Transverse colon (tissue), 4 donors: ENCODE results near the gene WIPF1.

ENCODE experiments used
- POLR2A ChIP-seq: fragments of 450-650 bp; IDR thresholded peaks from one replicate; pipeline ENCODE4 v1.6.1; 2016; ENCODE audit warnings: antibody characterized with exemption, mild to moderate bottlenecking, moderate library complexity
- POLR2AphosphoS5 ChIP-seq, 3 donors: sonication (generic); formaldehyde crosslinking; IDR thresholded peaks; one replicate each; pipeline ENCODE4 v1.6.1; 2016; ENCODE audit warnings: antibody characterized with exemption in 3 of 3
- TF ChIP-seq, protein P1 (sequence below), 5 experiments: fragments of 200-600 bp in 3 of 5; fragments of 450-650 bp in 2 of 5; sonication (generic) in 3 of 5; IDR thresholded peaks; 1 replicate in 2 of 5; 2 replicates in 3 of 5; pipeline ENCODE4 v1.5.1; 2016 to 2017; ENCODE audit warnings: antibody characterized with exemption in 5 of 5, inconsistent platforms in 3 of 5, mild to moderate bottlenecking in 2 of 5, moderate library complexity in 1 of 5

GRCh38 chr2:174561283-174561971 is 36.2 kb downstream of the WIPF1 start:
- TF ChIP-seq, protein P1, sequence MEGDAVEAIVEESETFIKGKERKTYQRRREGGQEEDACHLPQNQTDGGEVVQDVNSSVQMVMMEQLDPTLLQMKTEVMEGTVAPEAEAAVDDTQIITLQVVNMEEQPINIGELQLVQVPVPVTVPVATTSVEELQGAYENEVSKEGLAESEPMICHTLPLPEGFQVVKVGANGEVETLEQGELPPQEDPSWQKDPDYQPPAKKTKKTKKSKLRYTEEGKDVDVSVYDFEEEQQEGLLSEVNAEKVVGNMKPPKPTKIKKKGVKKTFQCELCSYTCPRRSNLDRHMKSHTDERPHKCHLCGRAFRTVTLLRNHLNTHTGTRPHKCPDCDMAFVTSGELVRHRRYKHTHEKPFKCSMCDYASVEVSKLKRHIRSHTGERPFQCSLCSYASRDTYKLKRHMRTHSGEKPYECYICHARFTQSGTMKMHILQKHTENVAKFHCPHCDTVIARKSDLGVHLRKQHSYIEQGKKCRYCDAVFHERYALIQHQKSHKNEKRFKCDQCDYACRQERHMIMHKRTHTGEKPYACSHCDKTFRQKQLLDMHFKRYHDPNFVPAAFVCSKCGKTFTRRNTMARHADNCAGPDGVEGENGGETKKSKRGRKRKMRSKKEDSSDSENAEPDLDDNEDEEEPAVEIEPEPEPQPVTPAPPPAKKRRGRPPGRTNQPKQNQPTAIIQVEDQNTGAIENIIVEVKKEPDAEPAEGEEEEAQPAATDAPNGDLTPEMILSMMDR (IDR thresholded peaks at IDR 0.05), result no peak
- TF ChIP-seq POLR2A, result no peak
- TF ChIP-seq POLR2AphosphoS5 (IDR thresholded peaks at IDR 0.05), result peak in 1 of 3 donors; percentile 43
